GM10266 (cell line): ENCODE measurements around the gene CES3.
"Not testable (repeated sequence)": the region's sequence is repeated elsewhere in the genome, so short reads cannot be mapped to it uniquely, and the experiment has no call there.

ENCODE experiments used
- DNase-seq: peaks from one replicate; pipeline ENCODE4 v3.0.0; 2012; ENCODE audit errors: extremely low spot score
- TF ChIP-seq, protein P1 (sequence below): IDR thresholded peaks from 2 replicates; pipeline ENCODE4 v1.5.1; 2012; ENCODE audit warnings: mild to moderate bottlenecking, low read depth; ENCODE audit not compliant: control insufficient read depth, insufficient read depth; ENCODE audit errors: missing control alignments

Gene CES3

DNA sequence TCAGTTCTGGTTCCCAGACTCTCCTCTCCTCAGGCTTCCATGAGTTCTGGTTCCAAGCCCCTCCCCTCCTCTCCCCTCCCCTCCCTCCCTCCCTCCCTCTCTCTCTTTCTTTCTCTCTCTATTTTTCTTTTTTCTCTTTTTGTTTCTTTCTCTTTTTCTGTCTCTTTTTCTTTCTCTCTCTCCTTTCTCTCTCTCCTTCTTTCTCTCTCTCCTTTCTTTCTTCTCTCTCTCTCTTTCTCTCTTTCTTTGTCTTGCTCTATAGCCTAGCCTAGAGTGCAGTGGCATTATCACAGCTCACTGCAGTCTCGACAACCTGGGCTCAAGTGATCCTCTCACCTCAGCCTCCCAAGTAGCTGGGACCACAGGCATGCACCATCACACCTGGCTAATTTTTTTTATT, 796 bp upstream of the CES3 start:
- DNase-seq = no peak
- TF ChIP-seq, protein P1, sequence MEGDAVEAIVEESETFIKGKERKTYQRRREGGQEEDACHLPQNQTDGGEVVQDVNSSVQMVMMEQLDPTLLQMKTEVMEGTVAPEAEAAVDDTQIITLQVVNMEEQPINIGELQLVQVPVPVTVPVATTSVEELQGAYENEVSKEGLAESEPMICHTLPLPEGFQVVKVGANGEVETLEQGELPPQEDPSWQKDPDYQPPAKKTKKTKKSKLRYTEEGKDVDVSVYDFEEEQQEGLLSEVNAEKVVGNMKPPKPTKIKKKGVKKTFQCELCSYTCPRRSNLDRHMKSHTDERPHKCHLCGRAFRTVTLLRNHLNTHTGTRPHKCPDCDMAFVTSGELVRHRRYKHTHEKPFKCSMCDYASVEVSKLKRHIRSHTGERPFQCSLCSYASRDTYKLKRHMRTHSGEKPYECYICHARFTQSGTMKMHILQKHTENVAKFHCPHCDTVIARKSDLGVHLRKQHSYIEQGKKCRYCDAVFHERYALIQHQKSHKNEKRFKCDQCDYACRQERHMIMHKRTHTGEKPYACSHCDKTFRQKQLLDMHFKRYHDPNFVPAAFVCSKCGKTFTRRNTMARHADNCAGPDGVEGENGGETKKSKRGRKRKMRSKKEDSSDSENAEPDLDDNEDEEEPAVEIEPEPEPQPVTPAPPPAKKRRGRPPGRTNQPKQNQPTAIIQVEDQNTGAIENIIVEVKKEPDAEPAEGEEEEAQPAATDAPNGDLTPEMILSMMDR = no peak

DNA sequence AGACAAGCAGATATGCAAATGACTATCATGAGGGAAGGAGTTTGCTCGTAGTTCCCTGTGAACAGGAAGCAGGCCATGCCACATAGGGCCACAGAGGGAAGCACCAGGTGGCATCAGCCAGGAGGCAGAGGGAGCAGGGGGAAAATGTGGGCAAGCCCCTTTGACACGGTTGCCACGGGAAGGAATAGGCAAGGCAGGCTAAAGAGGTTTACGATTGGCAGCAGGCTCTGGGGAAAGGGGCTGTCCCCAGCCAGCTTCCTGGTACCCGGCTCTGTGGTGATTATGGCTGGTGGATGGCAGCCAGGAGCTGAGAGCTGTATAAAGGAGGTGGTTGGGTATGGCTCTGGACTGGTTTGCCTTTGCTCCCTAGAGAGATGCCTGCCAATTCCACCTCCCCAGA, 848 bp downstream of the CES3 start:
- TF ChIP-seq, protein P1 = no peak
- no peak for DNase-seq

DNA sequence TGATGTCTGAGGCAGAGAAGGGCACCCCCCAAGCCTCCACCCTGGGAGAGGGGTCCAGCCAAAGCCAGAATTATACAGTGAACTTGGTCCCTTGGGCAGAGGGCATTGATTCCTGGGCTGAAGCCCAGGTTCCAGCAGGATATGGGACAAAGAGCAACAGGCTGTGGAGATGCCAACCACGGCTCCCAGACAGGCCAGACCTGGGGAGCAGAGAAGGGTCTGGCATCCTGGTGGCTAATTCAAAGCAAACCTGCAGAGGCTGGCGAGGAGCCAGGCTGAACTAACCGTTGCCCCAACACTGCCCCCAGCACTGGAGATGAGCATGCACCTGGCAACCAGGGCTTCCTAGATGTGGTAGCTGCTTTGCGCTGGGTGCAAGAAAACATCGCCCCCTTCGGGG, 3.0 kb downstream of the CES3 start:
- TF ChIP-seq, protein P1 = no peak
- DNase-seq = no peak

DNA sequence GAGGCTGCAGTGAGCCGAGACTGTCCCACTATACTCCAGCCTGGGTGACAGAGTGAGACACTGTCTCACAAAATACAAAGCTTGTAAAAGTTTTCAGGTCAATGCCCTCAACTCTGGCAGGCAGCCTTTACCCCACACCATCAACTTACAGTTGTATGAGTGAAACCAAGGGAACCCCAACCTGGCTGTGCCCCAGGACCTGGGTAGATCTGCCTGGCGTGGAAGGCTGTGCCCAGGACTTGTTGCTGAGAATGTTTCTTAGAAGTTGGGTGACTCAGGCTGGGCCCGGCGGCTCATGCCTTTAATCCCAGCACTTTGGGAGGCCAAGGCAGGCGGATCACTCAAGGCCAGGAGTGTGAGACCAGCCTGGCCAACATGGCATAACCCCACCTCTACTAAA, 7.8 kb downstream of the CES3 start:
- peak; percentile 8 for DNase-seq
- TF ChIP-seq, protein P1 = no peak

DNA sequence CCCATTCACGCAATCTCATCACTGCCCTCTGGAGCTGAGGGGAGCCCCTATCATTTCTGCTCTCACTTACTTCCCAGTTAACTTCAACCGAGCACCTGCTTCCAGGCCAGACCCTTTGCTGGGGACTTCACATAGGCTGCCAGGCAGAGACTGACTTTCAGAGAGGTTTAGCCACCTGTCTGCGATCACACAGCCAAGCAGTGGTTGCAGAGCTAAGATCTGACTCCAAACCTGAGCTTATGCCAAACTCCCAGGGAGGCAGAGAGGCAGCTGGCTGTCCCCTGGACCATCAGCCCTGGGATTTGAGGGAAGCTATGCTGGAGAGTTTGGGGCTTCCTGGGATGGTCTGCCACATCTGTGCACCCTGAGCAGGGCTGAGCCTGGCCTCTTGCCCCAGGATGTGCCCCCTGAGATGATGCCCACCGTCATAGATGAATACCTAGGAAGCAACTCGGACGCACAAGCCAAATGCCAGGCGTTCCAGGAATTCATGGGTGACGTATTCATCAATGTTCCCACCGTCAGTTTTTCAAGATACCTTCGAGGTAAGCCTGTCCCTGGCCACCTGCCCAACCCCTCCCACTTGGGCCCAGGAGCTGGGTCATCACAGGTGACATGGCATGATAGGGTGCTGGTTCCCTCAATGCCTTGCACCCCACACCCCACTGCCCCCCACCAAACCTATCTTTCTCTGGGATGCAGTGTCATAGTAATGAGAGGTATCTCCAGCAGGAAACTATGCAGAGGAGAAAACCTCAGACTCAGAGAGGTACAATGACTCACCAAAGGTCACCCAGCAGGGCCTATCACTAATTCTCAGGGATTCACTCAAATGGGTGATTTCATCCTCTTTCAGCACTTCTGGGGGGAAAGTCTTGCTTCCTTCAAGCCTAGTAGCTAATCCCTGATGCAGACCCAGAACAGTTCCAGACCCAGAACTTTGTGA, 10.0 kb downstream of the CES3 start:
- TF ChIP-seq, protein P1 = no peak
- DNase-seq = no peak

DNA sequence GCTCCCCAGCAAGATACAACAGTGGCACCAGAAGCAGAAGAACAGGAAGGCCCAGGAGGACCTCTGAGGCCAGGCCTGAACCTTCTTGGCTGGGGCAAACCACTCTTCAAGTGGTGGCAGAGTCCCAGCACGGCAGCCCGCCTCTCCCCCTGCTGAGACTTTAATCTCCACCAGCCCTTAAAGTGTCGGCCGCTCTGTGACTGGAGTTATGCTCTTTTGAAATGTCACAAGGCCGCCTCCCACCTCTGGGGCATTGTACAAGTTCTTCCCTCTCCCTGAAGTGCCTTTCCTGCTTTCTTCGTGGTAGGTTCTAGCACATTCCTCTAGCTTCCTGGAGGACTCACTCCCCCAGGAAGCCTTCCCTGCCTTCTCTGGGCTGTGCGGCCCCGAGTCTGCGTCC, 11.9 kb downstream of the CES3 start:
- no peak for DNase-seq
- TF ChIP-seq, protein P1 = no peak

DNA sequence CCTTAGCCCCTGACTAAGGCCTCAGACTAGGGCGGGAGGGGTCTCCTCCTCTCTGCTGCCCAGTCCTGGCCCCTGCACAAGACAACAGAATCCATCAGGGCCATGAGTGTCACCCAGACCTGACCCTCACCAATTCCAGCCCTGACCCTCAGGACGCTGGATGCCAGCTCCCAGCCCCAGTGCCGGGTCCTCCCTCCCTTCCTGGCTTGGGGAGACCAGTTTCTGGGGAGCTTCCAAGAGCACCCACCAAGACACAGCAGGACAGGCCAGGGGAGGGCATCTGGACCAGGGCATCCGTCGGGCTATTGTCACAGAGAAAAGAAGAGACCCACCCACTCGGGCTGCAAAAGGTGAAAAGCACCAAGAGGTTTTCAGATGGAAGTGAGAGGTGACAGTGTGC, 12.7 kb downstream of the CES3 start:
- DNase-seq = no peak
- TF ChIP-seq, protein P1 = no peak

DNA sequence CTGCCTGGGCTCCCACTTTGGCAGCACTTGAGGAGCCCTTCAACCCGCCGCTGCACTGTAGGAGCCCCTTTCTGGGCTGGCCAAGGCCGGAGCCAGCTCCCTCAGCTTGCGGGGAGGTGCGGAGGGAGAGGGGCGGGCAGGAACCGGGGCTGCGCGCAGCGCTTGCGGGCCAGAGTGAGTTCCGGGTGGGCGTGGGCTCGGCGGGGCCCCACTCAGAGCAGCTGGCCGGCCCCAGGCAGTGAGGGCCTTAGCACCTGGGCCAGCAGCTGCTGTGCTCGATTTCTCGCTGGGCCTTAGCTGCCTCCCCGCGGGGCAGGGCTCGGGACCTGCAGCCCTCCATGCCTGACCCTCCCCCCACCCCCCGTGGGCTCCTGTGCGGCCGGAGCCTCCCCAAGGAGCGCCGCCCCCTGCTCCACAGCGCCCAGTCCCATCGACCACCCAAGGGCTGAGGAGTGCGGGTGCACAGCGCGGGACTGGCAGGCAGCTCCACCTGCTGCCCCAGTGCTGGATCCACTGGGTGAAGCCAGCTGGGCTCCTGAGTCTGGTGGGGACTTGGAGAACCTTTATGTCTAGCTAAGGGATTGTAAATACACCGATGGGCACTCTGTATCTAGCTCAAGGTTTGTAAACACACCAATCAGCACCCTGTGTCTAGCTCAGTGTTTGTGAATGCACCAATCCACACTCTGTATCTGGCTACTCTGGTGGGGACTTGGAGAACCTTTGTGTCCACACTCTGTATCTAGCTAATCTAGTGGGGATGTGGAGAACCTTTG, 13.3 kb downstream of the CES3 start:
- not testable (repeated sequence) for DNase-seq

DNA sequence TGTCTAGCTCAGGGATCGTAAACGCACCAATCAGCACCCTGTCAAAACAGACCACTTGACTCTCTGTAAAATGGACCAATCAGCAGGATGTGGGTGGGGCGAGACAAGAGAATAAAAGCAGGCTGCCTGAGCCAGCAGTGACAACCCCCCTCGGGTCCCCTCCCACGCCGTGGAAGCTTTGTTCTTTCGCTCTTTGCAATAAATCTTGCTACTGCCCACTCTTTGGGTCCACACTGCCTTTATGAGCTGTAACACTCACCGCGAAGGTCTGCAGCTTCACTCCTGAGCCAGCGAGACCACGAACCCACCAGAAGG, 13.8 kb downstream of the CES3 start:
- not testable (repeated sequence) for DNase-seq
